Measurements from ENCODE around the gene IGFBPL1.
"Not testable (repeated sequence)": the region's sequence is repeated elsewhere in the genome, so short reads cannot be mapped to it uniquely, and the experiment has no call there.

The IGFBPL1 gene

GRCh38 chr9:38394416-38394815 lies 29.8 kb downstream of the IGFBPL1 start:
- no peak for DNase-seq

GRCh38 chr9:38393128-38393796 lies 31.0 kb downstream of the IGFBPL1 start:
- DNase-seq: peak; percentile 16

- DNase-seq: peak; percentile 78
Measured at GRCh38 chr9:38392235-38393127, 31.8 kb downstream of the IGFBPL1 start, which contains the start of gene ALDH1B1. Gene ALDH1B1 (plus strand): TSS chr9:38392702. CDS start chr9:38395749, 3,047 bp downstream.

- no peak for DNase-seq
Measured at GRCh38 chr9:38391278-38392118, 32.8 kb downstream of the IGFBPL1 start.

GRCh38 chr9:38390851-38391250 lies 33.4 kb downstream of the IGFBPL1 start:
- no peak for DNase-seq

GRCh38 chr9:38390442-38390841 lies 33.8 kb downstream of the IGFBPL1 start:
- no peak for DNase-seq

- no peak for DNase-seq
Measured at GRCh38 chr9:38389313-38389712, 34.9 kb downstream of the IGFBPL1 start.

- DNase-seq: no peak
Measured at GRCh38 chr9:38388283-38389223, 35.7 kb downstream of the IGFBPL1 start.

GRCh38 chr9:38387751-38388150 lies 36.5 kb downstream of the IGFBPL1 start:
- DNase-seq: no peak

GRCh38 chr9:38387066-38387465 lies 37.2 kb downstream of the IGFBPL1 start:
- no peak for DNase-seq

- DNase-seq: no peak
Measured at GRCh38 chr9:38386319-38386895, 37.8 kb downstream of the IGFBPL1 start.

GRCh38 chr9:38385896-38386295 lies 38.4 kb downstream of the IGFBPL1 start:
- DNase-seq: no peak

- DNase-seq: no peak
Measured at GRCh38 chr9:38384990-38385848, 39.0 kb downstream of the IGFBPL1 start.

- DNase-seq: no peak
Measured at GRCh38 chr9:38382141-38382540, 42.1 kb downstream of the IGFBPL1 start.

- DNase-seq: no peak
Measured at GRCh38 chr9:38380872-38381534, 43.3 kb downstream of the IGFBPL1 start.

GRCh38 chr9:38380230-38380871 lies 43.9 kb downstream of the IGFBPL1 start:
- no peak for DNase-seq

GRCh38 chr9:38377336-38378083 lies 46.7 kb downstream of the IGFBPL1 start:
- DNase-seq: not testable (repeated sequence)

GRCh38 chr9:38376021-38376670 lies 48.1 kb downstream of the IGFBPL1 start:
- no peak for DNase-seq
